Ishikawa (cell line): Measurements from ENCODE around the gene USP43.

Experiments used
- CREB1 ChIP-seq: IDR thresholded peaks from 2 replicates; pipeline ENCODE4 v1.6.1; 2012; ENCODE audit warnings: low read depth
- EP300 ChIP-seq: IDR thresholded peaks from 2 replicates; pipeline ENCODE4 v1.6.1; 2012; ENCODE audit warnings: borderline replicate concordance
- TF ChIP-seq, protein P1 (sequence below): IDR thresholded peaks from 2 replicates; pipeline ENCODE4 v1.6.1; 2012
- TF ChIP-seq, protein P2 (sequence below): IDR thresholded peaks from 2 replicates; pipeline ENCODE4 v1.6.1; 2012; ENCODE audit warnings: low read depth, mild to moderate bottlenecking

GRCh38 chr17:9765322-9765721 lies 120.0 kb downstream of the USP43 start:
- no peak for TF ChIP-seq EP300
- TF ChIP-seq, protein P1, sequence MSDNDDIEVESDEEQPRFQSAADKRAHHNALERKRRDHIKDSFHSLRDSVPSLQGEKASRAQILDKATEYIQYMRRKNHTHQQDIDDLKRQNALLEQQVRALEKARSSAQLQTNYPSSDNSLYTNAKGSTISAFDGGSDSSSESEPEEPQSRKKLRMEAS: no peak
- TF ChIP-seq, protein P2, sequence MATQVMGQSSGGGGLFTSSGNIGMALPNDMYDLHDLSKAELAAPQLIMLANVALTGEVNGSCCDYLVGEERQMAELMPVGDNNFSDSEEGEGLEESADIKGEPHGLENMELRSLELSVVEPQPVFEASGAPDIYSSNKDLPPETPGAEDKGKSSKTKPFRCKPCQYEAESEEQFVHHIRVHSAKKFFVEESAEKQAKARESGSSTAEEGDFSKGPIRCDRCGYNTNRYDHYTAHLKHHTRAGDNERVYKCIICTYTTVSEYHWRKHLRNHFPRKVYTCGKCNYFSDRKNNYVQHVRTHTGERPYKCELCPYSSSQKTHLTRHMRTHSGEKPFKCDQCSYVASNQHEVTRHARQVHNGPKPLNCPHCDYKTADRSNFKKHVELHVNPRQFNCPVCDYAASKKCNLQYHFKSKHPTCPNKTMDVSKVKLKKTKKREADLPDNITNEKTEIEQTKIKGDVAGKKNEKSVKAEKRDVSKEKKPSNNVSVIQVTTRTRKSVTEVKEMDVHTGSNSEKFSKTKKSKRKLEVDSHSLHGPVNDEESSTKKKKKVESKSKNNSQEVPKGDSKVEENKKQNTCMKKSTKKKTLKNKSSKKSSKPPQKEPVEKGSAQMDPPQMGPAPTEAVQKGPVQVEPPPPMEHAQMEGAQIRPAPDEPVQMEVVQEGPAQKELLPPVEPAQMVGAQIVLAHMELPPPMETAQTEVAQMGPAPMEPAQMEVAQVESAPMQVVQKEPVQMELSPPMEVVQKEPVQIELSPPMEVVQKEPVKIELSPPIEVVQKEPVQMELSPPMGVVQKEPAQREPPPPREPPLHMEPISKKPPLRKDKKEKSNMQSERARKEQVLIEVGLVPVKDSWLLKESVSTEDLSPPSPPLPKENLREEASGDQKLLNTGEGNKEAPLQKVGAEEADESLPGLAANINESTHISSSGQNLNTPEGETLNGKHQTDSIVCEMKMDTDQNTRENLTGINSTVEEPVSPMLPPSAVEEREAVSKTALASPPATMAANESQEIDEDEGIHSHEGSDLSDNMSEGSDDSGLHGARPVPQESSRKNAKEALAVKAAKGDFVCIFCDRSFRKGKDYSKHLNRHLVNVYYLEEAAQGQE: no peak
- TF ChIP-seq CREB1: no peak
